ENCODE data around the gene ENTPD3. TPM values are rescaled to one million over a fixed set of nuclear protein-coding genes. Genes with fewer than 3 reads are reported as not detected.

ENTPD3 gene
- total RNA-seq, 2 donors from 2014 or later = 12.2 to 17.1 TPM

DNA sequence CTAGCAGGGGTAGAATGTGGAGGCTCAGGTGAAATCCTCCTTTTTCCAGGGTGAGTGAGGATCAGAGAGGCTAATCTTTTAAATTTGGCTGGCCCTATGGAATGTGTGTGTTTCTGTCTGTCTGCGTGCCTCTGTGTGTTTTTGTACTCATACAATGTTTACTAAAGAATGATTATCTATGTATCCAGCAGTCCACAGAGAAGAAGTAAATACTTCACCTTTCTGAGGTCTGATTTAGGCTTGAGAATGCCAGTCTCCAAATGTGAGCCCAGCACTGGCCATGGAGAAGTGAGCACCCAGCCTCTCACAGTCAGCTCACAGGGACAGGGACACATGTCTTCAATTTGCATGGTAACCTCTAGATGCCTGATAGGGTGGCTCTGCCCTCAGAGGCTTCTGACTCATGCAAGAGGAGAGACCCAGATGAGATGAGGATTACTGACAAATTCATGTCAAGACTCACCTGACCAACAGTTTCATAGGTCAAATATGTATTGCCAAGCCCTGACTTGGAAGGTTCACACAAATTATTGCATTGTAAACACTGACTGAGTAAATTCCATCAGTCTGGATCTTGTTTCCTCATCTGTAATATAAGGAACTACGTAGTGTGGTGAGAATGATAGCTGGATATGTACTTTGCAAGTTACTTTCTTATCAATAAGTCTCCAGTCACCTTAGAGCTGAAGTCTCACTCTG is 31.0 kb downstream of the ENTPD3 start:
- intact Hi-C loops (cut with DNase I) = no loop called here
- no peak for ATAC-seq

DNA sequence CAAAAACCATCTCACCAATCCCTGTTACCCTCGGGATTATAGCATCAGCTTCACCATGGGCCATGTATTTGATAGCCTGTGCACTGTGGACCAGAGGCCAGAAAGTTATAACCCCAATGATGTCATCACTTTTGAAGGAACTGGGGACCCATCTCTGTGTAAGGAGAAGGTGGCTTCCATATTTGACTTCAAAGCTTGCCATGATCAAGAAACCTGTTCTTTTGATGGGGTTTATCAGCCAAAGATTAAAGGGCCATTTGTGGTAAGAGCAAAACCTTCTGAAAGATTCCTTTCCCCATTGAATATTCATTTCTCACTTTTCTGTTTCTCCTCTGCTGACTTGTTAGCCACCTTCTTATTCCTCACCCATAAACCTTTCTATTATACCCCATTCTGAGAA is 35.9 kb downstream of the ENTPD3 start:
- H3K27me3 ChIP-seq = no peaks in the 10 kb centered on the region
- peaks cover 0 to 4% of the 10 kb centered on the region in 2 donors for H3K36me3 ChIP-seq (replicated peaks in 1 of 2; ENCODE audit: insufficient read depth in 1 of 2, low read depth in 2 of 2)
- WGBS, 2 donors = 81 to 88% methylated on average over 1 of the region's 1 CpG
- no peak overlapping the region for H3K4me3 ChIP-seq
- H3K27ac ChIP-seq = no peak overlapping the region
- no peak for TF ChIP-seq POLR2A (IDR thresholded peaks at IDR 0.05)
- TF ChIP-seq, protein P1, sequence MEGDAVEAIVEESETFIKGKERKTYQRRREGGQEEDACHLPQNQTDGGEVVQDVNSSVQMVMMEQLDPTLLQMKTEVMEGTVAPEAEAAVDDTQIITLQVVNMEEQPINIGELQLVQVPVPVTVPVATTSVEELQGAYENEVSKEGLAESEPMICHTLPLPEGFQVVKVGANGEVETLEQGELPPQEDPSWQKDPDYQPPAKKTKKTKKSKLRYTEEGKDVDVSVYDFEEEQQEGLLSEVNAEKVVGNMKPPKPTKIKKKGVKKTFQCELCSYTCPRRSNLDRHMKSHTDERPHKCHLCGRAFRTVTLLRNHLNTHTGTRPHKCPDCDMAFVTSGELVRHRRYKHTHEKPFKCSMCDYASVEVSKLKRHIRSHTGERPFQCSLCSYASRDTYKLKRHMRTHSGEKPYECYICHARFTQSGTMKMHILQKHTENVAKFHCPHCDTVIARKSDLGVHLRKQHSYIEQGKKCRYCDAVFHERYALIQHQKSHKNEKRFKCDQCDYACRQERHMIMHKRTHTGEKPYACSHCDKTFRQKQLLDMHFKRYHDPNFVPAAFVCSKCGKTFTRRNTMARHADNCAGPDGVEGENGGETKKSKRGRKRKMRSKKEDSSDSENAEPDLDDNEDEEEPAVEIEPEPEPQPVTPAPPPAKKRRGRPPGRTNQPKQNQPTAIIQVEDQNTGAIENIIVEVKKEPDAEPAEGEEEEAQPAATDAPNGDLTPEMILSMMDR (IDR thresholded peaks at IDR 0.05) = no peak
- DNase-seq (no peak), ATAC-seq (no peak)
- peaks cover 4% of the 10 kb centered on the region for H3K4me1 ChIP-seq
- H3K9me3 ChIP-seq = no peaks in the 10 kb centered on the region
- intact Hi-C loops (cut with DNase I) = no loop called here

More for the DNA sequence above, 31.0 kb downstream of the ENTPD3 start:
- WGBS, 2 donors = 49 to 55% methylated on average over 2 of the region's 2 CpGs
- no peak for DNase-seq
- peaks cover 7% of the 10 kb centered on the region for H3K4me1 ChIP-seq
- H3K27me3 ChIP-seq = no peaks in the 10 kb centered on the region
- no peaks in the 10 kb centered on the region for H3K9me3 ChIP-seq
- peaks cover 0 to 2% of the 10 kb centered on the region in 2 donors for H3K36me3 ChIP-seq (replicated peaks in 1 of 2; ENCODE audit: insufficient read depth in 1 of 2, low read depth in 2 of 2)
- TF ChIP-seq POLR2A (IDR thresholded peaks at IDR 0.05) = no peak
- TF ChIP-seq, protein P1 (IDR thresholded peaks at IDR 0.05) = no peak
- H3K27ac ChIP-seq = no peak overlapping the region
- no peak overlapping the region for H3K4me3 ChIP-seq

DNA sequence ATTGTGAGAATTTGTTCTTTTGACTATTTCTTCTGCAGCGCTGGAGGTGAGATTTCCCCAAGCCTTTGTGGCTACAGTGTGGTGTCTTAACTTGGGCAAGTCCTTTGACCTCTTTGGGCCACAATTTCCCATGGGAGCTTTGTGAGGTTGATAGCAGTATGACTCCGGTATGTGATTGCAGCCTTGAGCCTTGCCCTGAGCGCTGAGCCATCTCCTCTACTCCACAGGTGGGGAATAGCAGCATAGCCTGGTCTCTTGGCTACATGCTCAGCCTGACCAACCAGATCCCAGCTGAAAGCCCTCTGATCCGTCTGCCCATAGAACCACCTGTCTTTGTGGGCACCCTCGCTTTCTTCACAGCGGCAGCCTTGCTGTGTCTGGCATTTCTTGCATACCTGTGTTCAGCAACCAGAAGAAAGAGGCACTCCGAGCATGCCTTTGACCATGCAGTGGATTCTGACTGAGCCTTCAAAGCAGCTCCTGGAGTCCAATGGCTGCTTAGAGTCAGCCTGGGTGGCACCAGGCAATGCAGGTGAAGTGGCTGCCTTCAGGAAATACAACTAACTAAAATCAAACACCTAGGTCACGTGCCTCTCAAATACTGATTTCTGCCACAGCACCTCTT is 40.2 kb downstream of the ENTPD3 start:
- intact Hi-C loops (cut with DNase I) = no loop called here
- H3K27me3 ChIP-seq = no peaks in the 10 kb centered on the region
- ATAC-seq (no peak), DNase-seq (no peak)
- H3K9me3 ChIP-seq = no peaks in the 10 kb centered on the region
- no peaks in the 10 kb centered on the region for H3K4me1 ChIP-seq
- 92% methylated on average over 7 to 8 of the region's 8 CpGs for WGBS, 2 donors
- TF ChIP-seq, protein P1 (IDR thresholded peaks at IDR 0.05) = no peak
- no peak for TF ChIP-seq POLR2A (IDR thresholded peaks at IDR 0.05)
- no peak overlapping the region for H3K27ac ChIP-seq
- H3K36me3 ChIP-seq (replicated peaks in 1 of 2; ENCODE audit: insufficient read depth in 1 of 2, low read depth in 2 of 2) = peaks cover 0 to 4% of the 10 kb centered on the region in 2 donors
- no peak overlapping the region for H3K4me3 ChIP-seq

DNA sequence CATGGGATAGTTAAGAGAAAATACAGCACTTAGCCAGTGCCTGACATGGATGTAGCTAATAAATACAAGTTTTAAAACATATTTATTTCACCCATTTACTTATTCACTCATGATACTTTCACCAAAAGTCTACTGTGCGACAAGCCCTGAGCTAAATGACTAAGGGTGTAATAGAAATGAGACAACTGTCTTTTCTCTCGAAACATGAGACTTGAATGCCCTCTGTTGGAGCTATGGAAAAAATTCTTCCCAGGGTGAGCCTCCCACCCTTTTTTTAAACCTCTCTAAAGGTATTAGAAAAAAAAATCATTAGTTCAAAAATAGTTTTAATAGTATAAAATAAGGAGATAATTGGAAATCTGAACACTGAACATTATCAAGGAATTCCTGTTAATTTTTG is 45.8 kb downstream of the ENTPD3 start:
- Histone ChIP-seq H3K27ac (no peak overlapping the region), H3K9me3 (no peaks in the 10 kb centered on the region), H3K36me3 (replicated peaks in 1 of 2; ENCODE audit: insufficient read depth in 1 of 2, low read depth in 2 of 2) (no peaks in the 10 kb centered on the region), H3K27me3 (no peaks in the 10 kb centered on the region), H3K4me1 (no peaks in the 10 kb centered on the region), H3K4me3 (no peak overlapping the region)
- no peak for DNase-seq
- intact Hi-C loops (cut with DNase I) = no loop called here
- ATAC-seq = no peak
- 81 to 82% methylated on average over 2 of the region's 2 CpGs for WGBS, 2 donors
- TF ChIP-seq, protein P1 (IDR thresholded peaks at IDR 0.05) = peak in 1 of 7 experiments; percentile 9
- no peak for TF ChIP-seq POLR2A (IDR thresholded peaks at IDR 0.05)

Data from body of pancreas (tissue), 4 donors.